GM12873 (cell line): ENCODE measurements around the gene SOHLH2.

Source experiments
- TF ChIP-seq, protein P1 (sequence below): IDR thresholded peaks from 2 replicates; pipeline ENCODE4 v1.5.1; 2012; ENCODE audit warnings: low read depth, mild to moderate bottlenecking, moderate library complexity, low read length, control low read depth; ENCODE audit not compliant: insufficient read depth; ENCODE audit errors: missing control alignments

Gene SOHLH2

GRCh38 chr13:36248700-36249099 lies 34.3 kb upstream of the SOHLH2 start:
- TF ChIP-seq, protein P1, sequence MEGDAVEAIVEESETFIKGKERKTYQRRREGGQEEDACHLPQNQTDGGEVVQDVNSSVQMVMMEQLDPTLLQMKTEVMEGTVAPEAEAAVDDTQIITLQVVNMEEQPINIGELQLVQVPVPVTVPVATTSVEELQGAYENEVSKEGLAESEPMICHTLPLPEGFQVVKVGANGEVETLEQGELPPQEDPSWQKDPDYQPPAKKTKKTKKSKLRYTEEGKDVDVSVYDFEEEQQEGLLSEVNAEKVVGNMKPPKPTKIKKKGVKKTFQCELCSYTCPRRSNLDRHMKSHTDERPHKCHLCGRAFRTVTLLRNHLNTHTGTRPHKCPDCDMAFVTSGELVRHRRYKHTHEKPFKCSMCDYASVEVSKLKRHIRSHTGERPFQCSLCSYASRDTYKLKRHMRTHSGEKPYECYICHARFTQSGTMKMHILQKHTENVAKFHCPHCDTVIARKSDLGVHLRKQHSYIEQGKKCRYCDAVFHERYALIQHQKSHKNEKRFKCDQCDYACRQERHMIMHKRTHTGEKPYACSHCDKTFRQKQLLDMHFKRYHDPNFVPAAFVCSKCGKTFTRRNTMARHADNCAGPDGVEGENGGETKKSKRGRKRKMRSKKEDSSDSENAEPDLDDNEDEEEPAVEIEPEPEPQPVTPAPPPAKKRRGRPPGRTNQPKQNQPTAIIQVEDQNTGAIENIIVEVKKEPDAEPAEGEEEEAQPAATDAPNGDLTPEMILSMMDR, result no peak

DNA sequence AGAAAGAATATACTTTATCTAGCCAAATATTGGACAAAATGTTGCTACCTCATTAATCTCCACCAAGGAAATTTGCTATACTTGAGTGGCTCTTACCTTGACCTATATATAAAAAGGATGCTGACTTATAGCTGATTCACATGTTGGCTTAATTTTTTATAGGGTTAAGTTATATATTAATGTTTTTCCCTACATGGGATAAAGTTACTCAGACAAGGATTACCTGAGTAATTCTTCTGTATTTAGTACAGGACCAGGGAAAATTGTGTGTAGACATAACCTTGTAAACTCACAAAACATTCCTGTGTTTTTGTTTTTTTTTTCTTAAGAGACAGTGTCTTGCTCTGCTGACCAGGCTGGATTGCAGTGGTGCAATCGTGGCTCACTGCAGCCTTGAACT lies 30.6 kb upstream of the SOHLH2 start:
- TF ChIP-seq, protein P1, result no peak

- TF ChIP-seq, protein P1, result no peak
Measured at GRCh38 chr13:36244073-36244472, 29.7 kb upstream of the SOHLH2 start.

- TF ChIP-seq, protein P1, result no peak
Measured at GRCh38 chr13:36242761-36243160, 28.4 kb upstream of the SOHLH2 start.

DNA sequence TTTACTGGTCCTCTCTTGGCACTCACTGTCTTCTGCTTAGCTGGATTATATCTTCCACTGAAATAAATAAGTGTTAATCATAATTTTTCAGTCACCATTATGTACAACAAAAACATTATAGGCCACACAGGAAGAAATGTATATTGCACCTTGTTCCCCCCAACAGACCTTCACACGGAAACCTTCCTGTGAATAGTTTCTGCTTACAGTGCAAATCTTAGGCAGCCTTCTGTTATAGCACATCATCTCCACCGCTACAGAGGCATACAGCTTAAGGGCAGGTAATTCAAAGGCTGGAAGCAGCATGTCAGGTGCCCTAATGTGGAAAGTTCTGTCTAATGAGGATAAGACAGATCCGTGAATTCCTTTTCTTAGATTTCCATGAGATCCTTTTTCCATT lies 16.9 kb upstream of the SOHLH2 start:
- TF ChIP-seq, protein P1, result no peak

GRCh38 chr13:36224730-36225129 lies 10.4 kb upstream of the SOHLH2 start:
- TF ChIP-seq, protein P1, result no peak

DNA sequence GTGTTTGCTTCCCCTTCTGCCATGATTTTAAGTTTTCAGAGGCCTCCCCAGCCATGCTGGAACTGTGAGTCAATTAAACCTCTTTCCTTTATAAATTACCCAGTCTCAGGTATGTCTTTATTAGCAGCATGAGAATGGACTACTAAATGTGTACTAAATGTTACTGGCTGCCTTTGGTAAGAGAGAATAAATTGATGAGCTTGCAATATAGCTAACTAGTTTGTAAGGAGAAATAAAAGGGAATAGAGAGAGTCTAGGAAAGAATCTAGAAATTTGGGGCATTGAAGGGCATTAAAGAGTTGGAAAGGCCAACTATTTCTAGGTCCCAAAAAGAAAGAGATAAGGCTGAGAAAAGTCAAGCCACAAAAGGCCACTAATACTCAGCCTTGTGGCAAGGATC lies 5.5 kb upstream of the SOHLH2 start:
- TF ChIP-seq, protein P1, result no peak
